Activated T-cell treated with anti-CD3 and anti-CD28 coated beads, Interleukin-2, amount 50 U/mL, for 72 hours (primary cell): ENCODE results near the gene ATP5F1E. TPM values are rescaled to one million over a fixed set of nuclear protein-coding genes. Genes with fewer than 3 reads are reported as not detected.

Experiments
- ATAC-seq, 2 donors: fragments of 150-1000 bp; cut with Tn5 transposase; replicated peaks in 1 of 2; 2 replicates each; pipeline ENCODE4 v1.10.0; 2021; ENCODE audit warnings: moderate library complexity in 2 of 2, mild to moderate bottlenecking in 1 of 2
- DNase-seq, 2 donors: peaks; one replicate each; pipeline ENCODE4 v3.0.0; 2021 to 2022; ENCODE audit warnings: mixed read lengths in 1 of 2
- H3K27ac Mint-ChIP-seq: one replicate; pipeline ENCODE4 v1.8.0; 2022; ENCODE audit warnings: mild to moderate bottlenecking, moderate library complexity, mixed read lengths
- H3K27me3 Mint-ChIP-seq: one replicate; pipeline ENCODE4 v1.8.0; 2022; ENCODE audit warnings: low read depth, mixed read lengths
- H3K36me3 Mint-ChIP-seq, 2 donors: one replicate each; pipeline ENCODE4 v1.8.0; 2022; ENCODE audit warnings: mixed read lengths in 2 of 2, mild to moderate bottlenecking in 1 of 2; ENCODE audit not compliant: insufficient read depth in 2 of 2
- H3K4me1 Mint-ChIP-seq: one replicate; pipeline ENCODE4 v1.8.0; 2022; ENCODE audit warnings: low read depth, mixed read lengths
- H3K4me3 Mint-ChIP-seq, 2 donors: one replicate each; pipeline ENCODE4 v1.8.0; 2022; ENCODE audit warnings: mild to moderate bottlenecking in 2 of 2, mixed read lengths in 2 of 2, moderate library complexity in 2 of 2
- H3K9me3 Mint-ChIP-seq, 2 donors: one replicate each; pipeline ENCODE4 v1.8.0; 2022; ENCODE audit warnings: mixed read lengths in 2 of 2
- total RNA-seq, 2 donors: library from RNA; stranded (reverse); gene quantifications; one replicate each; pipeline ENCODE4 v1.2.3, GENCODE V29; 2022

Gene ATP5F1E
- total RNA-seq, 2 donors from 2014 or later = 55.7 to 56.4 TPM

- Mint-ChIP-seq H3K36me3 (peaks cover 12 to 37% of the 10 kb centered on the region in 2 donors), H3K4me3 (peak overlapping the region; percentile 80 to 87), H3K9me3 (no peaks in the 10 kb centered on the region), H3K27ac (peak overlapping the region; percentile 51), H3K27me3 (no peaks in the 10 kb centered on the region), H3K4me1 (peaks cover 67% of the 10 kb centered on the region)
- no peak for DNase-seq
- no peak for ATAC-seq
Measured at GRCh38 chr20:59040667-59041066, 8.5 kb upstream of the ATP5F1E start.

GRCh38 chr20:59039233-59039632, 7.1 kb upstream of the ATP5F1E start:
- DNase-seq = no peak
- Mint-ChIP-seq H3K36me3 (peaks cover 16 to 44% of the 10 kb centered on the region in 2 donors), H3K27ac (peak overlapping the region; percentile 51)

GRCh38 chr20:59037386-59037785, 5.3 kb upstream of the ATP5F1E start:
- no peak for DNase-seq
- Mint-ChIP-seq H3K27me3 (no peaks in the 10 kb centered on the region), H3K27ac (peak overlapping the region; percentile 83), H3K9me3 (no peaks in the 10 kb centered on the region), H3K36me3 (peaks cover 16 to 48% of the 10 kb centered on the region in 2 donors), H3K4me3 (peak overlapping the region in 1 of 2 donors; percentile 42), H3K4me1 (peaks cover 80% of the 10 kb centered on the region)
- ATAC-seq = no peak

More at GRCh38 chr20:59039233-59039632, 7.1 kb upstream of the ATP5F1E start:
- H3K4me3 Mint-ChIP-seq = peak overlapping the region; percentile 80 to 87
- H3K9me3 Mint-ChIP-seq = no peaks in the 10 kb centered on the region
- no peaks in the 10 kb centered on the region for H3K27me3 Mint-ChIP-seq
- peaks cover 80% of the 10 kb centered on the region for H3K4me1 Mint-ChIP-seq
- ATAC-seq = no peak

- DNase-seq (no peak), ATAC-seq (no peak)
- Mint-ChIP-seq H3K9me3 (no peaks in the 10 kb centered on the region), H3K4me3 (no peak overlapping the region), H3K36me3 (peaks cover 13 to 45% of the 10 kb centered on the region in 2 donors), H3K27ac (peak overlapping the region; percentile 66), H3K27me3 (no peaks in the 10 kb centered on the region), H3K4me1 (peaks cover 77% of the 10 kb centered on the region)
Measured at GRCh38 chr20:59035381-59035780, 3.2 kb upstream of the ATP5F1E start.

- Mint-ChIP-seq H3K36me3 (peaks cover 14 to 52% of the 10 kb centered on the region in 2 donors), H3K27me3 (no peaks in the 10 kb centered on the region), H3K4me1 (peaks cover 77% of the 10 kb centered on the region), H3K4me3 (peak overlapping the region in 1 of 2 donors; percentile 40), H3K27ac (no peak overlapping the region), H3K9me3 (no peaks in the 10 kb centered on the region)
- DNase-seq = no peak
- no peak for ATAC-seq
Measured at GRCh38 chr20:59033616-59034165, 1.6 kb upstream of the ATP5F1E start.

- H3K4me1 Mint-ChIP-seq = peaks cover 78% of the 10 kb centered on the region
- ATAC-seq (no peak), DNase-seq (no peak)
- H3K4me3 Mint-ChIP-seq = peak overlapping the region; percentile 94 to 96
- H3K36me3 Mint-ChIP-seq = peaks cover 14 to 57% of the 10 kb centered on the region in 2 donors
- H3K27ac Mint-ChIP-seq = peak overlapping the region; percentile 93
- no peaks in the 10 kb centered on the region for H3K9me3 Mint-ChIP-seq
- H3K27me3 Mint-ChIP-seq = no peaks in the 10 kb centered on the region
Measured at GRCh38 chr20:59033093-59033492, 958 bp upstream of the ATP5F1E start.

GRCh38 chr20:59032713-59033059, 551 bp upstream of the ATP5F1E start:
- Mint-ChIP-seq H3K27ac (peak overlapping the region; percentile 93), H3K9me3 (no peaks in the 10 kb centered on the region), H3K36me3 (peaks cover 13 to 55% of the 10 kb centered on the region in 2 donors), H3K4me3 (peak overlapping the region; percentile 94 to 96), H3K4me1 (peaks cover 78% of the 10 kb centered on the region), H3K27me3 (no peaks in the 10 kb centered on the region)
- no peak for DNase-seq
- ATAC-seq = no peak

GRCh38 chr20:59031564-59032022, 542 bp downstream of the ATP5F1E start:
- Mint-ChIP-seq H3K36me3 (peaks cover 15 to 57% of the 10 kb centered on the region in 2 donors), H3K4me3 (peak overlapping the region; percentile 94 to 96), H3K9me3 (no peaks in the 10 kb centered on the region), H3K27me3 (no peaks in the 10 kb centered on the region), H3K27ac (peak overlapping the region; percentile 86), H3K4me1 (peaks cover 80% of the 10 kb centered on the region)
- ATAC-seq (no peak), DNase-seq (peak in 1 of 2 donors; percentile 35)

GRCh38 chr20:59030911-59031563, 1.1 kb downstream of the ATP5F1E start:
- Mint-ChIP-seq H3K36me3 (peaks cover 13 to 52% of the 10 kb centered on the region in 2 donors), H3K27me3 (no peaks in the 10 kb centered on the region), H3K9me3 (no peaks in the 10 kb centered on the region), H3K4me1 (peaks cover 79% of the 10 kb centered on the region), H3K4me3 (peak overlapping the region; percentile 94 to 96), H3K27ac (peak overlapping the region; percentile 86)
- DNase-seq (no peak), ATAC-seq (no peak)

GRCh38 chr20:59028812-59029211, 3.3 kb downstream of the ATP5F1E start:
- Mint-ChIP-seq H3K9me3 (no peaks in the 10 kb centered on the region), H3K4me3 (peak overlapping the region; percentile 87 to 96), H3K36me3 (peaks cover 8 to 46% of the 10 kb centered on the region in 2 donors), H3K27ac (peak overlapping the region; percentile 83), H3K27me3 (no peaks in the 10 kb centered on the region), H3K4me1 (peaks cover 62% of the 10 kb centered on the region)
- DNase-seq (no peak), ATAC-seq (no peak)

- peaks cover 56% of the 10 kb centered on the region for H3K4me1 Mint-ChIP-seq
- no peak for DNase-seq
- peaks cover 8 to 45% of the 10 kb centered on the region in 2 donors for H3K36me3 Mint-ChIP-seq
- no peaks in the 10 kb centered on the region for H3K9me3 Mint-ChIP-seq
- peak overlapping the region; percentile 59 for H3K27ac Mint-ChIP-seq
- ATAC-seq = no peak
- H3K27me3 Mint-ChIP-seq = no peaks in the 10 kb centered on the region
- peak overlapping the region in 1 of 2 donors; percentile 36 for H3K4me3 Mint-ChIP-seq
Measured at GRCh38 chr20:59027741-59028320, 4.3 kb downstream of the ATP5F1E start.

GRCh38 chr20:59026904-59027740, 5.0 kb downstream of the ATP5F1E start:
- no peak for DNase-seq
- H3K27me3 Mint-ChIP-seq = no peaks in the 10 kb centered on the region
- H3K36me3 Mint-ChIP-seq = peaks cover 7 to 49% of the 10 kb centered on the region in 2 donors
- ATAC-seq = no peak
- peaks cover 56% of the 10 kb centered on the region for H3K4me1 Mint-ChIP-seq
- H3K4me3 Mint-ChIP-seq = peak overlapping the region in 1 of 2 donors; percentile 36
- H3K27ac Mint-ChIP-seq = peak overlapping the region; percentile 89
- H3K9me3 Mint-ChIP-seq = no peaks in the 10 kb centered on the region

- no peak for DNase-seq
- ATAC-seq = no peak
- Mint-ChIP-seq H3K4me3 (no peak overlapping the region), H3K36me3 (peaks cover 4 to 40% of the 10 kb centered on the region in 2 donors), H3K4me1 (peaks cover 54% of the 10 kb centered on the region), H3K27ac (no peak overlapping the region), H3K9me3 (no peaks in the 10 kb centered on the region), H3K27me3 (no peaks in the 10 kb centered on the region)
Measured at GRCh38 chr20:59025511-59025910, 6.6 kb downstream of the ATP5F1E start.
